ENCODE data around the gene SPON1.
A peak's percentile ranks its signal among the peaks of the same experiment; 100 is the strongest.

The SPON1 gene

DNA sequence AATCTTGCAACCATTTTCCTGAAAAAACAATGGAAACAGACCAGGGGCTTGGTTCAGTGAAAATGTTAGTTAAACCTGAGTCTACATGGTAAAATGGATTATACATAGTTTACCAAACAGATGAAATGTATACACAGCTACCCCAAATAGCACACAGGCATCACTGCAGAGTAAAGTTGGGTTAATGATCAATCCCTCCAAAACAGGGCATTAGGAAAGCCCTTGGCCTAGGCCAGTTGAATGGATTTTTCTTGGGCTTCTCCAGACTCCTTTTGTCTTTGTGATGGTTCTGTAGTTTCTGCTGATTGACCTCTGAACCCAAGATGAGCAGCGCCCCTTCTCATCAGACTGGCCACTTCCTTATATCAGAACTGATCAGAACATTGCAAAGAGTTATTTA is 222.9 kb downstream of the SPON1 start:
- Histone ChIP-seq H3K36me3 (replicated peaks in 1 of 2; ENCODE audit: control insufficient read depth in 2 of 2, insufficient read depth in 2 of 2, low read length in 2 of 2) (no peaks in the 10 kb centered on the region), H3K4me3 (ENCODE audit: low read length in 2 of 2) (no peak overlapping the region), H3K4me2 (ENCODE audit: insufficient read depth, low read length, poor library complexity, severe bottlenecking) (no peak overlapping the region), H4K8ac (ENCODE audit: low read depth, low read length) (no peak overlapping the region), H3K18ac (ENCODE audit: low read length) (no peak overlapping the region), H2BK5ac (ENCODE audit: low read length) (no peak overlapping the region), H3K4me1 (ENCODE audit: control insufficient read depth in 2 of 2, insufficient read depth in 1 of 2, low read depth in 1 of 2, low read length in 2 of 2) (peaks cover 0 to 12% of the 10 kb centered on the region in 2 donors), H3K27me3 (ENCODE audit: control insufficient read depth in 3 of 3, insufficient read depth in 3 of 3, low read depth in 1 of 3, low read length in 3 of 3) (no peaks in the 10 kb centered on the region), H2BK15ac (ENCODE audit: low read length) (no peak overlapping the region), H3K79me1 (ENCODE audit: low read depth, low read length) (no peaks in the 10 kb centered on the region), H2BK12ac (ENCODE audit: low read length) (no peak overlapping the region), H4K91ac (ENCODE audit: low read depth, low read length, poor library complexity) (no peak overlapping the region), H3K9ac (ENCODE audit: low read depth, low read length, poor library complexity) (no peak overlapping the region), H3K4ac (ENCODE audit: low read length) (no peak overlapping the region), H2BK120ac (ENCODE audit: low read depth, low read length) (no peak overlapping the region), H3K14ac (ENCODE audit: low read length) (no peak overlapping the region), H2AK5ac (ENCODE audit: low read depth, low read length) (no peak overlapping the region), H3K27ac (replicated peaks; ENCODE audit: low read length) (no peak overlapping the region), H3K9me3 (replicated peaks in 1 of 2; ENCODE audit: control insufficient read depth in 2 of 2, insufficient read depth in 1 of 2, low read depth in 1 of 2, low read length in 2 of 2) (no peaks in the 10 kb centered on the region), H3K23ac (ENCODE audit: low read depth, low read length, poor library complexity) (no peak overlapping the region), H2AFZ (ENCODE audit: low read length) (no peak overlapping the region)
- no peak for DNase-seq (ENCODE audit: low spot score)
- no CpG with 5 or more reads among the region's 1 CpG for WGBS, 2 donors (ENCODE audit: extremely low coverage in 2 of 2, insufficient read length in 2 of 2, insufficient replicate concordance in 1 of 2)

DNA sequence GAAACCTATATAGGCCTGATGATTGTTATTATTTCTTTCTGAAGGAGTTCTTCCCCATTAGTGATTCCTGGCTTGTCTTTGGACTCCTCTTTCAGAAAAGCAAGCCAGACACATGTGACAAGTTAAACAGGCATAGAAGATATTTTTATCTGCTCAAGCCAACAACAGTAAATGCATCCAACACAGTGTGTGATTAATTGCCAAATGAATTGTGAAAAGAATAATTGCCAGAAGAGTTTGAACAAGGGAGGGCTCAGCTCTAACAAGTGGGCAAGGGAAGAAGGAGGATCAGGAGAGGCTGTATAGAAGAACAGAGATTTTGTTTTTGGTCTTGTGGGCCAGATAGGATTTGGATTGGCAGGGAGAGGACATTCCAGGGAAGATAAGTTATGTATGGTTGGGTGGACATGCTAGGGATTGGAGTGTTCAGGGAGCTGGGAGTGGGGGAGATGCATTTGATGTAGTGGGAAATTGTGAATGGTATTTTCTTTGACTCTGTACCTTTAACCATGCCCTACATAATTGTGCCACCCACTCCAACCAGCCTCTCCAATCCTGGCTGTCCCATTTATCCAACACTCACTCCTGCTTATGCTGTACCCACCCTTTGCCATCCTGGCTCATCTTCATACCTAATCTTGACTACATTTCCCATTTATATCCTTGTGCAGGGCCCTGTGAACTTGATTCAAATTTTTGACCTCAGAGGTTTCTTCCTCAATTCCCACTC is 223.7 kb downstream of the SPON1 start:
- Histone ChIP-seq H3K27ac (replicated peaks; ENCODE audit: low read length) (no peak overlapping the region), H3K79me1 (ENCODE audit: low read depth, low read length) (no peaks in the 10 kb centered on the region)

DNA sequence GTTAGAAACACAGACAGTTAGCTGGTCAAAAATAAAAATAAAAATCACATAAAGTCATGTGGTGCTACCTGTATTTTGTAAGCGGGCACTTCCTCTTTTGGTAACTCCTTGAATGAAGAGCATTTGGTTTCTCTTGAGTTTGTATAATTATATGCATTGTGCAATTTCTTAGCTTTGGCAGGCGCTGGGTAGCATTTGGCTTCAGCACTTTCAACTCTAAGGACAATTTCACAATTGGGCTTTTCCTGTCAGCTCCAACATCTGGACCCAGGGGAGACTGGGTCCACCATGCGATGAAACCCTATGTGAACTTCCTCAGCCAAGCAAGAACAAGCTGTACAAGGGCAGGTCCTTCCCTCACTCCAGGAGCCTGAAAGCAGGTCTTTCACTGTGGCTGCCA is 227.4 kb downstream of the SPON1 start:
- no peaks in the 10 kb centered on the region for H3K36me3 ChIP-seq (replicated peaks in 1 of 2; ENCODE audit: control insufficient read depth in 2 of 2, insufficient read depth in 2 of 2, low read length in 2 of 2)
- no peak overlapping the region for H2BK5ac ChIP-seq (ENCODE audit: low read length)
- no peak overlapping the region for H2AFZ ChIP-seq (ENCODE audit: low read length)
- H3K4me2 ChIP-seq (ENCODE audit: insufficient read depth, low read length, poor library complexity, severe bottlenecking): no peak overlapping the region
- H4K91ac ChIP-seq (ENCODE audit: low read depth, low read length, poor library complexity): no peak overlapping the region
- no peak overlapping the region for H3K9ac ChIP-seq (ENCODE audit: low read depth, low read length, poor library complexity)
- H2AK5ac ChIP-seq (ENCODE audit: low read depth, low read length): no peak overlapping the region
- no CpG with 5 or more reads among the region's 3 CpGs for WGBS, 2 donors (ENCODE audit: extremely low coverage in 2 of 2, insufficient read length in 2 of 2, insufficient replicate concordance in 1 of 2)
- DNase-seq (ENCODE audit: low spot score): no peak
- H2BK15ac ChIP-seq (ENCODE audit: low read length): no peak overlapping the region
- H3K27ac ChIP-seq (replicated peaks; ENCODE audit: low read length): no peak overlapping the region
- H3K4me1 ChIP-seq (ENCODE audit: control insufficient read depth in 2 of 2, insufficient read depth in 1 of 2, low read depth in 1 of 2, low read length in 2 of 2): peaks cover 0 to 11% of the 10 kb centered on the region in 2 donors
- H3K23ac ChIP-seq (ENCODE audit: low read depth, low read length, poor library complexity): no peak overlapping the region
- no peaks in the 10 kb centered on the region for H3K79me1 ChIP-seq (ENCODE audit: low read depth, low read length)
- no peak overlapping the region for H3K14ac ChIP-seq (ENCODE audit: low read length)
- H3K4me3 ChIP-seq (ENCODE audit: low read length in 2 of 2): no peak overlapping the region
- H3K27me3 ChIP-seq (ENCODE audit: control insufficient read depth in 3 of 3, insufficient read depth in 3 of 3, low read depth in 1 of 3, low read length in 3 of 3): no peaks in the 10 kb centered on the region
- H3K9me3 ChIP-seq (replicated peaks in 1 of 2; ENCODE audit: control insufficient read depth in 2 of 2, insufficient read depth in 1 of 2, low read depth in 1 of 2, low read length in 2 of 2): no peaks in the 10 kb centered on the region
- no peak overlapping the region for H2BK12ac ChIP-seq (ENCODE audit: low read length)
- H3K18ac ChIP-seq (ENCODE audit: low read length): peak overlapping the region; percentile 8
- no peak overlapping the region for H3K4ac ChIP-seq (ENCODE audit: low read length)
- H2BK120ac ChIP-seq (ENCODE audit: low read depth, low read length): no peak overlapping the region
- no peak overlapping the region for H4K8ac ChIP-seq (ENCODE audit: low read depth, low read length)

More for the DNA sequence above, 223.7 kb downstream of the SPON1 start:
- DNase-seq (ENCODE audit: low spot score): no peak
- Histone ChIP-seq H3K4me1 (ENCODE audit: control insufficient read depth in 2 of 2, insufficient read depth in 1 of 2, low read depth in 1 of 2, low read length in 2 of 2) (peaks cover 0 to 12% of the 10 kb centered on the region in 2 donors), H4K8ac (ENCODE audit: low read depth, low read length) (no peak overlapping the region), H3K4ac (ENCODE audit: low read length) (no peak overlapping the region), H3K9ac (ENCODE audit: low read depth, low read length, poor library complexity) (no peak overlapping the region), H3K4me2 (ENCODE audit: insufficient read depth, low read length, poor library complexity, severe bottlenecking) (no peak overlapping the region), H2BK12ac (ENCODE audit: low read length) (no peak overlapping the region), H3K27me3 (ENCODE audit: control insufficient read depth in 3 of 3, insufficient read depth in 3 of 3, low read depth in 1 of 3, low read length in 3 of 3) (no peaks in the 10 kb centered on the region), H3K18ac (ENCODE audit: low read length) (no peak overlapping the region), H2AFZ (ENCODE audit: low read length) (no peak overlapping the region), H4K91ac (ENCODE audit: low read depth, low read length, poor library complexity) (no peak overlapping the region), H2BK5ac (ENCODE audit: low read length) (no peak overlapping the region), H2BK15ac (ENCODE audit: low read length) (no peak overlapping the region), H3K36me3 (replicated peaks in 1 of 2; ENCODE audit: control insufficient read depth in 2 of 2, insufficient read depth in 2 of 2, low read length in 2 of 2) (no peaks in the 10 kb centered on the region), H3K9me3 (replicated peaks in 1 of 2; ENCODE audit: control insufficient read depth in 2 of 2, insufficient read depth in 1 of 2, low read depth in 1 of 2, low read length in 2 of 2) (no peaks in the 10 kb centered on the region), H3K23ac (ENCODE audit: low read depth, low read length, poor library complexity) (no peak overlapping the region), H2AK5ac (ENCODE audit: low read depth, low read length) (no peak overlapping the region), H3K4me3 (ENCODE audit: low read length in 2 of 2) (no peak overlapping the region), H3K14ac (ENCODE audit: low read length) (no peak overlapping the region), H2BK120ac (ENCODE audit: low read depth, low read length) (no peak overlapping the region)

DNA sequence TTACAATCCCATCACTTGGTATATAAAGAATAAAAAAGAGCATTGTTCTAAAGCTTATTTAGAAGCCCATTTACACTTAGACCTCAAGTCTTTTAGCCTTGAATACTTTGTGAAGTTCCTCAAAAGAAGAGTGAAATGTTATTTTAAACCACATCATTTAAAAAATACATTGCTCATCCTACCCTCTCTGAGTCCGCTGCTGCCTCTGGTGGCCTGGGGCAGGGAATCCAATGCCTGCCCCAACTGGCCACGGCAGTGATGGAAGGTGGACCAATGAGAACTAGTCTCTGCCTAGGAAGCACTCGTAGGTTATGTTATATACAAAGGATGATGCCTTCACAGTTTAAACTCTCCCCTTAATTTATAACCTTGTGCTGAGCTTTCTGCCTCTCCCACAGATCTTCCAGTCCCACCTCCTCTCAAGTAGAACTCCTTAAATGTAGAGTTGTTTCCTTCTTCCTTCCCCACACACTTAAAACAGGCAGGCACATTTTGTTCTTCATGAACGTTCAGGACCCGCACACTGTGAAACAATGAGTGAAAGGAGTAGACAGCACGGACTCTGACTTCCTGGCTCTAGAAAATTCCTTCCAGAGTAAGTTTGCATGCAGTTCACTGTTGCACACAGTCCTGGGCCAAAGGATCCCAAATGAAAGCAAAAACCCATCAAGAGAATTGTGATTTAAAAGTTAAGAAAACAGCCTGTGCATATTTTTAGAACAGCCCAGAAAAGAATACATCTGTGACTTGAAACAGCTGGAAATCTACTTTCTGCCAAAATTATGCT is 228.7 kb downstream of the SPON1 start:
- Histone ChIP-seq H3K18ac (ENCODE audit: low read length) (no peak overlapping the region), H3K23ac (ENCODE audit: low read depth, low read length, poor library complexity) (no peak overlapping the region), H2BK12ac (ENCODE audit: low read length) (no peak overlapping the region), H4K8ac (ENCODE audit: low read depth, low read length) (no peak overlapping the region), H3K4me2 (ENCODE audit: insufficient read depth, low read length, poor library complexity, severe bottlenecking) (no peak overlapping the region), H3K4ac (ENCODE audit: low read length) (no peak overlapping the region), H2BK15ac (ENCODE audit: low read length) (no peak overlapping the region), H3K79me1 (ENCODE audit: low read depth, low read length) (no peaks in the 10 kb centered on the region), H2BK5ac (ENCODE audit: low read length) (no peak overlapping the region), H3K9ac (ENCODE audit: low read depth, low read length, poor library complexity) (no peak overlapping the region), H2AFZ (ENCODE audit: low read length) (no peak overlapping the region), H2BK120ac (ENCODE audit: low read depth, low read length) (no peak overlapping the region), H3K36me3 (replicated peaks in 1 of 2; ENCODE audit: control insufficient read depth in 2 of 2, insufficient read depth in 2 of 2, low read length in 2 of 2) (no peaks in the 10 kb centered on the region), H3K27me3 (ENCODE audit: control insufficient read depth in 3 of 3, insufficient read depth in 3 of 3, low read depth in 1 of 3, low read length in 3 of 3) (no peaks in the 10 kb centered on the region), H3K4me3 (ENCODE audit: low read length in 2 of 2) (no peak overlapping the region), H3K9me3 (replicated peaks in 1 of 2; ENCODE audit: control insufficient read depth in 2 of 2, insufficient read depth in 1 of 2, low read depth in 1 of 2, low read length in 2 of 2) (no peaks in the 10 kb centered on the region), H4K91ac (ENCODE audit: low read depth, low read length, poor library complexity) (no peak overlapping the region), H3K27ac (replicated peaks; ENCODE audit: low read length) (no peak overlapping the region), H2AK5ac (ENCODE audit: low read depth, low read length) (no peak overlapping the region), H3K4me1 (ENCODE audit: control insufficient read depth in 2 of 2, insufficient read depth in 1 of 2, low read depth in 1 of 2, low read length in 2 of 2) (peaks cover 0 to 8% of the 10 kb centered on the region in 2 donors), H3K14ac (ENCODE audit: low read length) (no peak overlapping the region)
- no CpG with 5 or more reads among the region's 6 CpGs for WGBS, 2 donors (ENCODE audit: extremely low coverage in 2 of 2, insufficient read length in 2 of 2, insufficient replicate concordance in 1 of 2)
- no peak for DNase-seq (ENCODE audit: low spot score)

Data from neuronal stem cell (in vitro differentiated cells).